Stomach (tissue), 4 donors: ENCODE measurements around the gene ISL1.

Experiments used
- CTCF ChIP-seq, 7 experiments: fragments of 450-650 bp in 4 of 7; fragments of 200-600 bp in 3 of 7; sonication (generic) in 3 of 7; IDR thresholded peaks; one replicate each; pipeline ENCODE4 v1.5.1; 2016 to 2019; ENCODE audit warnings: antibody characterized with exemption in 7 of 7, control low read depth in 2 of 7, mild to moderate bottlenecking in 1 of 7
- EP300 ChIP-seq: sonication (generic); formaldehyde crosslinking; IDR thresholded peaks from one replicate; pipeline ENCODE4 v1.6.1; 2017; ENCODE audit warnings: antibody characterized with exemption
- POLR2A ChIP-seq, 4 donors: fragments of 450-650 bp; IDR thresholded peaks; one replicate each; pipeline ENCODE4 v1.6.1; 2016; ENCODE audit warnings: antibody characterized with exemption in 4 of 4, control low read depth in 2 of 4, mild to moderate bottlenecking in 1 of 4, moderate library complexity in 1 of 4
- POLR2AphosphoS5 ChIP-seq, 3 donors: sonication (generic); formaldehyde crosslinking; IDR thresholded peaks; one replicate each; pipeline ENCODE4 v1.6.1; 2016; ENCODE audit warnings: antibody characterized with exemption in 3 of 3

GRCh38 chr5:51378061-51378409 is 5.2 kb upstream of the ISL1 start:
- no peak for TF ChIP-seq POLR2AphosphoS5 (IDR thresholded peaks at IDR 0.05)
- TF ChIP-seq CTCF (IDR thresholded peaks at IDR 0.05): no peak
- TF ChIP-seq POLR2A (IDR thresholded peaks at IDR 0.05): no peak
- TF ChIP-seq EP300: no peak
